IMR-90 (cell line): ENCODE measurements around the gene GRM8. TPM values are rescaled to one million over a fixed set of nuclear protein-coding genes. Genes with fewer than 3 reads are reported as not detected.

Experiments used
- ATAC-seq: fragments of 200-7000 bp; cut with Tn5 transposase; 2 replicates; pipeline ENCODE4 v1.9.1; 2020; ENCODE audit warnings: low read depth, mild to moderate bottlenecking, moderate library complexity
- BruUV-seq: library from RNA; stranded (reverse); fragments of 400-500 nt; replicated peaks from 2 replicates; lab custom pipeline; 2021; lab: Mats Ljungman, UMichigan
- CTCF ChIA-PET: fragments of 300-600 bp; formaldehyde crosslinking; extraction: SDS; loops from one replicate; lab custom pipeline; 2021; ENCODE audit warnings: antibody characterized with exemption; lab: Yijun Ruan, JAX
- POLR2A ChIA-PET: fragments of 300-600 bp; sonication (Branson Sonifier 250); formaldehyde crosslinking; loops from one replicate; lab custom pipeline; 2022; ENCODE audit warnings: antibody characterized with exemption; ENCODE audit not compliant: unreplicated experiment; lab: Charles Lee
- DNase-seq: peaks from one replicate; pipeline ENCODE4 v3.0.0; 2013
- H2AFZ ChIP-seq: replicated peaks from 2 replicates; pipeline ENCODE3; 2013; ENCODE audit warnings: low read length, mild to moderate bottlenecking; ENCODE audit not compliant: poor library complexity
- H2AK5ac ChIP-seq: 2 replicates; pipeline ENCODE4 v1.6.1; 2013; ENCODE audit warnings: low read depth, low read length, inconsistent platforms
- H2AK9ac ChIP-seq: replicated peaks from 2 replicates; pipeline ENCODE3; 2013; ENCODE audit warnings: mild to moderate bottlenecking, low read depth, low read length, moderate library complexity; ENCODE audit not compliant: poor library complexity
- H2BK120ac ChIP-seq: 2 replicates; pipeline ENCODE4 v1.6.1; 2013; ENCODE audit warnings: low read depth, low read length, inconsistent platforms
- H2BK15ac ChIP-seq: 3 replicates; pipeline ENCODE4 v1.6.1; 2013; ENCODE audit warnings: low read depth, low read length, inconsistent platforms
- H2BK20ac ChIP-seq: 2 replicates; pipeline ENCODE4 v1.6.1; 2013; ENCODE audit warnings: low read depth, mild to moderate bottlenecking, inconsistent platforms, low read length, moderate library complexity
- H2BK5ac ChIP-seq: 2 replicates; pipeline ENCODE4 v1.6.1; 2013; ENCODE audit warnings: mild to moderate bottlenecking, low read depth, low read length, inconsistent platforms; ENCODE audit not compliant: poor library complexity, severe bottlenecking
- H3K14ac ChIP-seq: replicated peaks from 2 replicates; pipeline ENCODE4 v1.6.1; 2013; ENCODE audit warnings: low read depth, low read length, inconsistent platforms
- H3K18ac ChIP-seq: 2 replicates; pipeline ENCODE4 v1.6.1; 2013; ENCODE audit warnings: low read depth, low read length, control low read depth
- H3K23ac ChIP-seq: 2 replicates; pipeline ENCODE4 v1.6.1; 2013; ENCODE audit warnings: low read depth, low read length, inconsistent platforms
- H3K27ac ChIP-seq: 2 replicates; pipeline ENCODE4 v1.5.1; 2013; ENCODE audit warnings: mild to moderate bottlenecking, control low read depth, low read length; ENCODE audit not compliant: insufficient read depth
- H3K27me3 ChIP-seq: 2 replicates; pipeline ENCODE4 v1.6.1; 2013; ENCODE audit warnings: low read length; ENCODE audit not compliant: control insufficient read depth, insufficient read depth
- H3K36me3 ChIP-seq: 2 replicates; pipeline ENCODE4 v1.6.1; 2013; ENCODE audit warnings: low read length, mixed read lengths; ENCODE audit not compliant: control insufficient read depth, insufficient read depth
- H3K4ac ChIP-seq: 2 replicates; pipeline ENCODE4 v1.6.1; 2013; ENCODE audit warnings: low read depth, low read length, inconsistent platforms
- H3K4me1 ChIP-seq: 2 replicates; pipeline ENCODE4 v1.6.1; 2013; ENCODE audit warnings: low read length, mixed read lengths; ENCODE audit not compliant: control insufficient read depth, insufficient read depth
- H3K4me2 ChIP-seq: 2 replicates; pipeline ENCODE4 v1.6.1; 2013; ENCODE audit warnings: low read depth, mild to moderate bottlenecking, control low read depth, low read length, moderate library complexity
- H3K4me3 ChIP-seq: 2 replicates; pipeline ENCODE4 v1.5.1; 2013; ENCODE audit warnings: low read depth, mild to moderate bottlenecking, control low read depth, low read length, moderate library complexity; ENCODE audit not compliant: insufficient read depth
- H3K56ac ChIP-seq: 2 replicates; pipeline ENCODE4 v1.6.1; 2013; ENCODE audit warnings: low read length, inconsistent platforms; ENCODE audit not compliant: insufficient read depth; ENCODE audit errors: extremely low read depth
- H3K79me1 ChIP-seq, 2 experiments: 2 replicates each; pipeline ENCODE4 v1.6.1; 2013; ENCODE audit warnings: low read length in 2 of 2, inconsistent platforms in 1 of 2, low read depth in 1 of 2
- H3K9ac ChIP-seq: 2 replicates; pipeline ENCODE4 v1.6.1; 2013; ENCODE audit warnings: low read depth, low read length, control low read depth
- H3K9me1 ChIP-seq: 2 replicates; pipeline ENCODE4 v1.6.1; 2013; ENCODE audit warnings: low read length, inconsistent platforms; ENCODE audit not compliant: insufficient read depth
- H3K9me3 ChIP-seq: 2 replicates; pipeline ENCODE4 v1.6.1; 2013; ENCODE audit warnings: low read length; ENCODE audit not compliant: control insufficient read depth, insufficient read depth
- H4K20me1 ChIP-seq: 2 replicates; pipeline ENCODE4 v1.6.1; 2013; ENCODE audit warnings: low read length, inconsistent platforms; ENCODE audit not compliant: insufficient read depth
- H4K5ac ChIP-seq: 2 replicates; pipeline ENCODE4 v1.6.1; 2013; ENCODE audit warnings: mild to moderate bottlenecking, low read depth, low read length, control low read depth
- H4K8ac ChIP-seq, 2 experiments: 2 replicates each; pipeline ENCODE4 v1.6.1; 2013; ENCODE audit warnings: low read depth in 2 of 2, low read length in 2 of 2, control low read depth in 1 of 2, inconsistent platforms in 1 of 2
- H4K91ac ChIP-seq: 2 replicates; pipeline ENCODE4 v1.6.1; 2013; ENCODE audit warnings: low read depth, low read length, inconsistent platforms; ENCODE audit not compliant: insufficient read depth
- CHD1 ChIP-seq: IDR thresholded peaks from 2 replicates; pipeline ENCODE4 v1.6.1; 2012; ENCODE audit warnings: low read depth, low read length, improper control_type of control experiment
- ELK1 ChIP-seq: fragments of 150-350 bp; IDR thresholded peaks from 2 replicates; pipeline ENCODE4 v1.6.1; 2016; ENCODE audit warnings: low read depth, mild to moderate bottlenecking, low read length, moderate library complexity, borderline replicate concordance
- MAFK ChIP-seq: IDR thresholded peaks from 2 replicates; pipeline ENCODE4 v1.6.1; 2012; ENCODE audit warnings: low read depth, low read length, improper control_type of control experiment
- MAZ ChIP-seq: IDR thresholded peaks from 2 replicates; pipeline ENCODE4 v1.6.1; 2012; ENCODE audit warnings: low read depth, mild to moderate bottlenecking, low read length, improper control_type of control experiment, moderate library complexity, borderline replicate concordance
- MXI1 ChIP-seq: IDR thresholded peaks from 2 replicates; pipeline ENCODE4 v1.6.1; 2012; ENCODE audit warnings: low read depth, mild to moderate bottlenecking, low read length, moderate library complexity, borderline replicate concordance
- POLR2A ChIP-seq: IDR thresholded peaks from 2 replicates; pipeline ENCODE4 v1.6.1; 2012; ENCODE audit warnings: mild to moderate bottlenecking, low read depth, low read length
- RCOR1 ChIP-seq: IDR thresholded peaks from 2 replicates; pipeline ENCODE4 v1.6.1; 2012; ENCODE audit warnings: mild to moderate bottlenecking, low read length, improper control_type of control experiment; ENCODE audit not compliant: insufficient replicate concordance
- RFX5 ChIP-seq: IDR thresholded peaks from 2 replicates; pipeline ENCODE4 v1.8.0; 2012; ENCODE audit warnings: low read depth, mild to moderate bottlenecking, low read length, moderate library complexity
- SMC3 ChIP-seq: fragments of 150-350 bp; IDR thresholded peaks from 2 replicates; pipeline ENCODE4 v1.6.1; 2016; ENCODE audit warnings: low read depth, mild to moderate bottlenecking, antibody characterized with exemption, low read length, moderate library complexity
- WGBS, 2 experiments: methylation state at CpG; one replicate each; pipeline versions ENCODE4 v1.1.5 to v1.1.7; 2013; ENCODE audit warnings: missing lambda C conversion rate in 2 of 2; ENCODE audit not compliant: insufficient read length in 1 of 2; ENCODE audit errors: extremely low coverage in 2 of 2; 5-methylcytosine and 5-hydroxymethylcytosine counted together
- dilution Hi-C: fragments of 300-500 bp; cut with HindIII; formaldehyde crosslinking; loops from one replicate; pipeline ENCODE4 v1.14.3; 2018; ENCODE audit warnings: low sequenced_read_pairs; ENCODE audit not compliant: unreplicated experiment
- in situ Hi-C: fragments of 300-500 bp; cut with MboI; formaldehyde crosslinking; loops from 3 replicates; pipeline ENCODE4 v1.14.3; 2019; ENCODE audit warnings: low sequenced_read_pairs, inconsistent platforms, mixed read lengths
- intact Hi-C: fragments of 100-400 bp; cut with micrococcal nuclease; formaldehyde crosslinking; loops from 2 replicates; pipeline ENCODE4 v1.10.0; 2022
- polyA plus RNA-seq, 3 experiments: library from polyadenylated mRNA; depleted of rRNA; stranded (reverse); fragments of >200 nt; gene quantifications; 2 replicates each; pipeline ENCODE4 v1.2.3, GENCODE V29; 2012; ENCODE audit warnings: low replicate concordance in 1 of 3
- total RNA-seq: library from RNA; depleted of rRNA; stranded (reverse); fragments of >200 nt; gene quantifications from 2 replicates; pipeline ENCODE4 v1.2.3, GENCODE V29; 2012

Gene GRM8
- total and polyA plus RNA-seq, 2 of the 4 experiments (the other 2 are of a cell fraction) = not detected

GRCh38 chr7:126723966-126724544 is 528.7 kb downstream of the GRM8 start:
- intact Hi-C loops (no loop called here), dilution Hi-C loops (no loop called here), in situ Hi-C loops (no loop called here)
- H2BK20ac ChIP-seq = no peak overlapping the region
- no peak overlapping the region for H4K8ac ChIP-seq
- no peaks in the 10 kb centered on the region for H3K27me3 ChIP-seq
- no peak overlapping the region for H3K27ac ChIP-seq
- no peak overlapping the region for H3K4me3 ChIP-seq
- WGBS, 2 experiments = no CpG with 5 or more reads among the region's 4 CpGs
- no peak overlapping the region for H2AK9ac ChIP-seq
- ATAC-seq (no peak), DNase-seq (no peak)
- no peak overlapping the region for H3K23ac ChIP-seq
- no peak overlapping the region for H2BK120ac ChIP-seq
- H2BK5ac ChIP-seq = no peak overlapping the region
- no peak overlapping the region for H3K4ac ChIP-seq
- no peak overlapping the region for H2BK15ac ChIP-seq
- ChIA-PET POLR2A (no interaction called here), CTCF (no interaction called here)
- H3K4me2 ChIP-seq = no peak overlapping the region
- BruUV-seq = no TSS peak
- H3K9ac ChIP-seq = no peak overlapping the region
- H4K20me1 ChIP-seq = no peaks in the 10 kb centered on the region
- no peak overlapping the region for H2AK5ac ChIP-seq
- no peak overlapping the region for H4K91ac ChIP-seq
- H3K18ac ChIP-seq = no peak overlapping the region
- TF ChIP-seq RCOR1 (no peak), MAFK (no peak), POLR2A (no peak), RFX5 (no peak), MXI1 (no peak), SMC3 (no peak), MAZ (no peak), ELK1 (no peak), CHD1 (no peak)
- H3K9me3 ChIP-seq = peaks cover 7% of the 10 kb centered on the region; the same call in 1 of the 2 replicates
- H2AFZ ChIP-seq = no peak overlapping the region
- no peak overlapping the region for H4K5ac ChIP-seq
- H3K56ac ChIP-seq = no peak overlapping the region
- no peaks in the 10 kb centered on the region for H3K36me3 ChIP-seq
- no peaks in the 10 kb centered on the region for H3K4me1 ChIP-seq
- H3K9me1 ChIP-seq = no peaks in the 10 kb centered on the region
- no peak overlapping the region for H3K14ac ChIP-seq
- H3K79me1 ChIP-seq = no peaks in the 10 kb centered on the region
